ENCODE measurements around the gene CFAP53. TPM values are rescaled to one million over a fixed set of nuclear protein-coding genes. Genes with fewer than 3 reads are reported as not detected.
"Not testable (repeated sequence)": the region's sequence is repeated elsewhere in the genome, so short reads cannot be mapped to it uniquely, and the experiment has no call there.

Gene CFAP53
- total RNA-seq, 2 donors from 2014 or later = not detected

- DNase-seq (ENCODE audit: low spot score); intact Hi-C loops (cut with DNase I): not testable (repeated sequence)
Measured at GRCh38 chr18:50288348-50289107, 22.2 kb upstream of the CFAP53 start.

GRCh38 chr18:50287441-50288347 lies 21.4 kb upstream of the CFAP53 start, which contains the start of gene CXXC1:
Gene CXXC1, minus strand, starts transcription at chr18:50287692. Its CDS starts 103 bp downstream, at chr18:50287589.
- peak; percentile 99 for DNase-seq (ENCODE audit: low spot score)
- intact Hi-C loops (cut with DNase I) = no loop called here

- DNase-seq (ENCODE audit: low spot score) = peak; percentile 80
- intact Hi-C loops (cut with DNase I) = no loop called here
Measured at GRCh38 chr18:50287028-50287440, 20.7 kb upstream of the CFAP53 start.

DNA sequence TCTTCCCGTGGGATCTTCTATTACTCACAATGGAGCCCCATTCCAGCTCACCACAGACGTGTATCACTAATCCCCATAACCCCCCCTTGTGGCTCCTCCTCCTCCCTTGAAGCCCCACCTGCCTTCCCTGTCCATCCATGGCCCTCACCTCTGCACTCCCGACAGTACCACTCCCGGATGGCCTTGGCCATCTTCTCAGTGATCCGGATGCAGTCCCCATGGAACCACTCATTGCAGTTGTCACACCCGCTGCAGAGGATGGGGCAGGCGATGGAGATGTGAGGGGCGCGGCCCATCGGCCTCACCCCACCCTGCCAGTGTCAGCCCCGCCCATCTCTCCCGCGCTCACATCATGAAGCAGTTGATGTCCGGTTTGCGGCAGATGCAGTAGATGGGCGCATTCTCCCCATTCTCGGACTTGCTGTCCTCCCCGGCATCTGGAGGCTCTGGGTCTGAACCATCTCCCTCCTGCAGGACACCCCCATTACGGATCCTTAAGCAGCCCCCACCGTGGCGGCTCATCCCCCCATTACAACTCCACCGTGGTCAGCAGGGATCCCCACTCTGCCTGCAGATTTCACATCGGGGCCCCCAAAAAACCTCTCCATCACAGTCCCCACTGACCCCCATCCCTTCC lies 20.2 kb upstream of the CFAP53 start:
- intact Hi-C loops (cut with DNase I) = no loop called here
- DNase-seq (ENCODE audit: low spot score) = peak; percentile 84

DNA sequence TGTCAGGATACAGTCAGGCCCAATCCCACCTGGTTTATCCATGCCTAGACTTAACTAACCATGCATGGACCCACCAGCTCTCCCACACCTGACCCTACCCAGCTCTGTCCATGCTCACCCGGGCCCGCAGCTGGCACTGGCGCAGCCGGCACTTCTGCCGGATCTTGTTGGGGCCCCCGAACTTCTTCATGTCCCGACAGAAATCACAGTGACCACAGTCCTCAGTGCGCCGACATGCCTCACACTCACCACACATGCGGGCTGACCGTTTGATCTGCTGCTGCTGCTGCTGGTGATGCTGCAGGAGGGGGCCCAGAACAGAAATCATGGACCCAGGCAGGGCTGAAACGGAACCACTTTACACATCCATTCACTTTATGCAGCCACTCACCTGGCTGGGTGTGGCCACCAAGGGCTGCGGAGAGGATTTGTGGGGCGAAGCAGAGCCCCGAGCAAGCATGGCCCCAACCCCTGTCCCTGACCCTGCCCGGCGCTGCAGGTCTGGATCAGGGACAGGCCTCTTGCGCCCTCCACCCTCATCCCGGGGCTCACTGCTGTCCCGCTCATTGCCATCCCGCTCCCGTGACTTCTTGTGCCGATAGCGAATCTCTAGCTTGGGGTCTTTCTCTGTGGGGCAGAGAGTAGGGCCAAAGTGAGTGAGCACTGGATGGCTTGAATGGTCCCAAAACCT lies 19.5 kb upstream of the CFAP53 start:
- intact Hi-C loops (cut with DNase I) = no loop called here
- no peak for DNase-seq (ENCODE audit: low spot score)

- DNase-seq (ENCODE audit: low spot score) = no peak
- intact Hi-C loops (cut with DNase I) = no loop called here
Measured at GRCh38 chr18:50285071-50285470, 18.8 kb upstream of the CFAP53 start.

DNA sequence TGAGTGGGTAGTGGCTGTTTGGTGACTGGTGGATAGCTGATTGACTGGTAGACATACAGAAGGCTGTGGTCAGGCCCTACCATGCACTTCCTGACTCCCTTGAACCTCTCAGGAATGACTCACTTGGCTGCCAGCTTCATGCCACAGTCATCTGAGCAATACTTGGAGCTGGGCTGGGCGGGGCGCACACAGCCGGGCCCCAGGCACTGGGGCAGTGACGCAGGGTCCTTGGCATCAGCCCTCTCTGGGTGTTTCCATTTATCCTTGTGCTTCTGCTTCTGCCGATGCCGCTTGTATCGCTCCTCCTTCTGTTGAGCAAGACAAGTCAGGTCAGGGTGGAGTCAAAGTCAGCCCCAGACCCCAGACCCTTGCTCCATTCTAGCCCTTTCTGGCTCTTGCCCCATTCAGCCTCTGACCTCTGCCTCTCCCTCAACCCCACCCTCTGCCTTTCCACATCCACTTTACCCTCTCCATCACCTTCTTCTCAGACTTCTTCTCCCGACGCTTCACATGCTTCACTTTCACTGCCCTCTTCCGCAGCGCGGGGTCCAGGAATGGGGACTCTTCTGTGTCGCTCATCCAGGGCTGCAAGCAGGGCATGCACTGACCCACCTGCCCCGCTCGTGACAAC lies 18.1 kb upstream of the CFAP53 start:
- DNase-seq (ENCODE audit: low spot score) = no peak
- intact Hi-C loops (cut with DNase I) = no loop called here

DNA sequence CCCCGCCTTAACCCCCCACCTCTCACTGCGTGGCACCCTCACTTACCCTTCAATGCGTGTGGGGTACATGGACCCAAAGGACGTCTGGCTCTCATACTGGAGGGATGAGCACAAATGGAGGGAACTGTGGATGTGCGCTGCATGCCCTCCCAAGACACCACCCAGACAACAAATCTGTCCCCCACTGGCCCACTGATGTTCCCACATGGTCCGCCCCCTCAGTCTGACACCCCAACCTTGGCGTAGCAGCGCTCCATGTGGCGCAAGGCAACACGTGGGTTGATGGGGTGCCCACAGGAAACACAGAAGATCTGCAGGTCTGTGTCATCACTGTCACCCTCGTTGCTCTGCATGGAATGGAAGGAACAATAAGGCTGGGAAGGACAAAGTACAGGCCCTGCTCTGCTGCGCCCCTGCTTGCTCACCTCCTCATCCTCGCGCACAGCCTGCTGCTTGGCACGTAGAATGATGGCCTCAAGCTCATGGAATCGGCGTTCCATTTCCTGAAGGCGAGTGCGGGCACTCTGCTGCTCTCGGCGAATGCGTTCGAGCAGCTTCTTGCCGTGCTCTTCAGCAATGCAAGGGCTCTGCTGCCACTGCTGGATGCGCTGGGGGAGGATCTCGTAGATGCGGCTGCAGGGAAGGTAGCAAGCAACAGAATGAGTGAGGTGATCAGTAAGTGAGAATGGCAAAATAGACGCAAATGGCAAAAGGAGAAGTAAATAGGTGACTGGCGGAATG lies 17.3 kb upstream of the CFAP53 start:
- no peak for DNase-seq (ENCODE audit: low spot score)
- intact Hi-C loops (cut with DNase I) = no loop called here

DNA sequence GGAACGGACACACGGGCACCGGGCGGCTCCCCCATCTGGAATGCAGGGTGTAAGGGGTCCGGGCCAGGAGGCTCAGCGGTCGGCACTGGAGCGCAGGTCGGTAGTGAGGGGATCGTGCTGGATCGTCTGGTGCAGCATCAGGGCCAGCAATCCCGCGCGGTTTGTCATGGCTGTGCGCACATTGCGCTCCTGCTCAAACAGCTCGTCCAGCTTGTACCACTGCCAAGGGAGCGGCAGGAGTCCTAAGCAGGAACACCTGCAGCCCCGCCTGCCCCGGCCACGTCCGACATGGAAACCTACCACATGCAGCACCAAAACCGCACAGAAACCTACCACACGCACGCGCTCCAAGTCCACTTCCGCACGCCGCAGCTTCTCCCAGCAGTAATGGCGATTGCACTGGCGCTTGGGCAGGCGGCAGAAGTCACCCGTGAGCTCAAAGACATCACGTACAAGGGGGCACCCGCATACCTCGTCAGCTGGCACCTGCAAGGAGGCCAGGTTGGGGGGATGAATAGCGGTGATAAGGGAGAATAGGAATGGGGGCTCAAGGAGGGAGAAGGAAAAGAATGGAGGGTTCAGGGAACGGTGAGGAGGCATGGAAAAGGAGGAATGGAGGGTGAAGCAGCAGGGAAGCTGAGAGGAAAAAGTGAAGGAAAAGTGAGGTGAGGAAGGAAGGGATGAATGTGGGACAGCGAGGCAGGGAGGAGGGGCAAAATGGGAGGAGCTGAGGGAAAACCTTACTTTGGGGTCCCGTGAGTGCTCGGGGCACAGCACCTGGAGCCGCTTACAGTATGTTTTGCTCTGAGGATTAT lies 16.4 kb upstream of the CFAP53 start:
- no peak for DNase-seq (ENCODE audit: low spot score)
- intact Hi-C loops (cut with DNase I) = no loop called here

DNA sequence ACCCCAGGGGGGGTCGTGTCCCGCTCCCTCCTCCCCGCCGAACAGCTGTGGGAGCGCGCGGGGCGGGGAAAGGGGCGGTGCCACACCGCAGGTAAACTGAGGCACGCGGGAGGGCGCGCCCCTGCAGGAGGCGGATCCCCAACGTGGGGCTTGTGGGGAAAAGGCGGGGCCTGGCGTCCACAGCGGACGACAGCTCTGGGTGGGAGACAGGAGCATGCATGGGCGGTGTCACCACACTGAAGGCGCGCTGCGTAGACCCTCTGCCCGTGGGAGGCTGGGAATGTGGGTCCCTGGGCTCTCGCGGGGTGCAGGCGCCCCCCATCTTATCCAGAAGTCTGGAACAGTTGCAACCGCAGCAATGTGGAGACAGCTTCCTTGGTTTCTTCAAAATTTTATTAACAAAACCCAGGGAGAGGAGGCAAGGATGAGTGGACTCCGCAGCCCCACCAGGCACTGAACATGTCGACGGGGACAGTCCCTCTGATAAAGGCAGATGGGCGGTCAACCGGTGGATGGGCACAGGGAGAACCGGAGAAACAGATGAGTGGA lies 15.8 kb upstream of the CFAP53 start:
- intact Hi-C loops (cut with DNase I) = no loop called here
- DNase-seq (ENCODE audit: low spot score) = no peak

DNA sequence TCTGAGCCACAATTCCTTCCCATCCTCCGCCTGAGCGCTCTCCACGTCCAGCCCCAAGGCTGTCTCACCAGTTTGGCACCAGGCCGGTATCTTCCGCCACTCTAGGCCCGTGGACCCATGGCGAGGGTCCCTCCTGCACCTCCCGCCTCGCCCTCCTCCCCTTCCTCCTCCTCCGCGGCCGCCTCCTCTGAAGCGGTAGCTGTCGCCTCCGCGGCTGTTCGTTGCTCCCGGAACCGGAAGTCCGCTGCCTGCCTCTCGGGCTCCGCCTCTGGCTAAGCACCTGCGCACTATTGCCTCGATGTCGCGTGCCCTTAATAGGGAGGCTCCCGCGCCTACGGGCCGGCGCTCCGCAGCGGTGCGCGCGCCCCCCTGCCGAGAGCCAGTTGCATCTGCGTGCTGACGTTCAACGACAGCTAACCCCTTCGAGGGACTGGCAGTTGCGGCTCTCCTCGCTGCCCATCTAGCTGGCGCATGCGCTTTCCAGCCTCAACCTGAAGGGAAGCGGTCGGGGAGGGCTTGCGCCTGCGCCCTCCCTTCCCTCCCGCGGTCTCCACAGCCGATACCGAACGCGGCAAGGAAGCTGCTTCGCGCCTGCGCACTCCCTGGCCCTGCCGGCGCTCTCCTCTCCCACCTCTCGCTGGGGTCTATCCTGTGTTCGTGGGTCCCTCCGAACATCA lies 15.1 kb upstream of the CFAP53 start, which contains the start of gene MBD1:
Gene MBD1, minus strand, starts transcription at position 229 of the 677 bp plus-strand sequence. CDS start 1,531 bp downstream, outside the sequence.
- peak; percentile 99 for DNase-seq (ENCODE audit: low spot score)
- intact Hi-C loops (cut with DNase I) = no loop called here

DNA sequence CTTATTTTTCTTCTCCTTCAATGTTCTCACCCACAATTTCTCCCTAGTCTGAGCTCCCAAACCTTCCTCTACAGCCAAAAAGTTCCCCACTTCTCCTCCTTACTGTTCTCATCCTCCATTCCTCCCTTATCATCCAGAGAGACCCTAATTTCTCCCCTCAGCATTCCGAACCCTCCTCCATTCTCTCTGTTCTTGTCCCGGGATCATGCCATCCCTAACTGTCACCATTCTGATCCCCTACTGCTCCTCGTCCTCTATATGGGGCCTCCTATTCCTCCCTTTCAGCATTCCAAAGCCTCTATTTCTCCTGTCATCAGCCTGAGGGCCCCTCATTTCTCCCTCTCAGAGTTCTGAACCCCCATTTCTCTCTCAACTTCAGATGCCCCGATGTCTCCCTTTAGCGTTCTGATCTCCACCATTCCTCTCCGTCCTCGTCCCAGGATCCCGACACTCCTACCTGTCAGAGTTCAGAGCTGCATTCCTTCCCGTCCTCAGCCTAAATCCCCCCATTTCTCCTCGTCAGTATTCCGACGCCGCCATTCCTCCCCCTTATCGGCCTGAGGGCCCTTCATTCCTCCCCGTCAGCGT lies 14.5 kb upstream of the CFAP53 start:
- intact Hi-C loops (cut with DNase I) = no loop called here
- DNase-seq (ENCODE audit: low spot score) = no peak

- intact Hi-C loops (cut with DNase I) = no loop called here
- DNase-seq (ENCODE audit: low spot score) = no peak
Measured at GRCh38 chr18:50279752-50280151, 13.5 kb upstream of the CFAP53 start.

DNA sequence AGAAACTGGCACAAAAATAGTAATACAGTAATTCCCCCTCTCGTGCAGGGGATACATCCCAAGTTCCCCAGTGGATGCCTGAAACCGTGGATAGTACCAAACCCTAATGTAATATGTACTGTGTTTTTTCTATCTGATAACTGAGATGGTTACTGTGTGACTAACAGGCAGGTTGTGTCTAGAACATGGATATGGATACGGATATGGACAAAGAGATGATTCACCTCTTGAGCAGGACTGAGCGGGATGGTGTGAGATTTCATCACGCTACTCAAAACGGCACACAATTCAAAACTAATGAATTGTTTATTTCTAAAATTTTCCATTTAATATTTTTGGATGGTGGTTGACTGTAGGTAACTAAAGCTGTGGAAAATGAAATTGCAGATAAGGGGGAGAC lies 11.6 kb upstream of the CFAP53 start:
- no peak for DNase-seq (ENCODE audit: low spot score)
- intact Hi-C loops (cut with DNase I) = no loop called here

- intact Hi-C loops (cut with DNase I) = no loop called here
Measured at GRCh38 chr18:50276452-50276851, 10.2 kb upstream of the CFAP53 start.

GRCh38 chr18:50275503-50276036 lies 9.3 kb upstream of the CFAP53 start:
- intact Hi-C loops (cut with DNase I) = no loop called here

More at GRCh38 chr18:50276452-50276851, 10.2 kb upstream of the CFAP53 start:
- DNase-seq (ENCODE audit: low spot score) = no peak

More at GRCh38 chr18:50275503-50276036, 9.3 kb upstream of the CFAP53 start:
- DNase-seq (ENCODE audit: low spot score) = no peak
